Measurements from ENCODE around the gene FHL1. TPM values are rescaled to one million over a fixed set of nuclear protein-coding genes. Genes with fewer than 3 reads are reported as not detected.
A peak's percentile ranks its signal among the peaks of the same experiment; 100 is the strongest.

Gene FHL1
- total RNA-seq, 1 donor, result 51.8 TPM

DNA sequence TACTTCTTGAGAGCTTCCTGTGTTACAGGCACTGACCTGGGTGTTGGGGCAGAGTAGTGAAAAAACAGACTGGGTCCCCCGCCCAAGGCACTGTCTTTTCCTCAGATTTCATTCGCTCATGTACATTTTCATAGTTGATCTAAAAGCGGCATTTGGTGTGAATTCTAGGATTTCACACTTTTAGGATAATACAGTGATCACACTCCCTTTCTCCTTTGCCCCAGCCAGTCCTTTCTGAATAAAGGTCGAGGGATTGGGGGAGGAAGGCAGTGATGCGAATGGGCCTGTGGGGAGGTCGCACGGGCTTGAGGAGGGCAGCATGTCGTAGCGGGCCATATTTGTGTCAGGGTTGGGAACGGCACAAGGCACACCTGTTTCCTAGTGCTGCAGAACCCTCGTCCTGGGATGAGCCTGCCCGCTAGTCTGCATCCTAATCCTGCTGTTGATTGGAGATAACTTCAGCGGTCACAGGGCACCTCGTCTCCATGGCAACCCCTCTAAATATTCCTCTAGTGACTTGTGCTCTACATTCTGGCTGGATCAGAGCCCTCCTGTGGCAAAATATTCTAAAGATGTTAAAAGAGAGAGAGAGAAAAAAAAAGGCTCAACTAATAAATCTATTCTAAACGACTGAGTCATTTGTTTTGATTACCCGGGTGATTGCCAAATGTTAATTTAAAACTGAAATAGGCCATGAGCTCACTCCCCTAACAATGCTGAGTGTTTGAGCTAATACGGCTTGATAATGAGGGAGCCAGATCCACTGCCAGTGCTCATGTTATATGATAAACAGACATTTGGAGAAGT is 21.8 kb downstream of the FHL1 start:
- Histone ChIP-seq H3K9me3 (ENCODE audit: low read depth, low read length) (no peaks in the 10 kb centered on the region), H3K79me2 (ENCODE audit: insufficient read depth, low read length) (no peaks in the 10 kb centered on the region), H3K27me3 (ENCODE audit: insufficient read depth, low read length) (no peaks in the 10 kb centered on the region), H2AFZ (ENCODE audit: low read length) (no peak overlapping the region), H3K4me1 (ENCODE audit: insufficient read depth, low read length) (peaks cover 29% of the 10 kb centered on the region), H3K27ac (ENCODE audit: low read depth, low read length) (peak overlapping the region; percentile 86), H3K4me2 (ENCODE audit: insufficient read depth, low read length) (peak overlapping the region; percentile 48), H3K36me3 (ENCODE audit: insufficient read depth, low read length) (no peaks in the 10 kb centered on the region), H3K4me3 (ENCODE audit: insufficient read depth, low read length) (no peak overlapping the region), H4K20me1 (ENCODE audit: insufficient read depth, low read length) (no peaks in the 10 kb centered on the region)
- no peak for DNase-seq (ENCODE audit: insufficient read length, low spot score, missing footprints)
- TF ChIP-seq, protein P1, sequence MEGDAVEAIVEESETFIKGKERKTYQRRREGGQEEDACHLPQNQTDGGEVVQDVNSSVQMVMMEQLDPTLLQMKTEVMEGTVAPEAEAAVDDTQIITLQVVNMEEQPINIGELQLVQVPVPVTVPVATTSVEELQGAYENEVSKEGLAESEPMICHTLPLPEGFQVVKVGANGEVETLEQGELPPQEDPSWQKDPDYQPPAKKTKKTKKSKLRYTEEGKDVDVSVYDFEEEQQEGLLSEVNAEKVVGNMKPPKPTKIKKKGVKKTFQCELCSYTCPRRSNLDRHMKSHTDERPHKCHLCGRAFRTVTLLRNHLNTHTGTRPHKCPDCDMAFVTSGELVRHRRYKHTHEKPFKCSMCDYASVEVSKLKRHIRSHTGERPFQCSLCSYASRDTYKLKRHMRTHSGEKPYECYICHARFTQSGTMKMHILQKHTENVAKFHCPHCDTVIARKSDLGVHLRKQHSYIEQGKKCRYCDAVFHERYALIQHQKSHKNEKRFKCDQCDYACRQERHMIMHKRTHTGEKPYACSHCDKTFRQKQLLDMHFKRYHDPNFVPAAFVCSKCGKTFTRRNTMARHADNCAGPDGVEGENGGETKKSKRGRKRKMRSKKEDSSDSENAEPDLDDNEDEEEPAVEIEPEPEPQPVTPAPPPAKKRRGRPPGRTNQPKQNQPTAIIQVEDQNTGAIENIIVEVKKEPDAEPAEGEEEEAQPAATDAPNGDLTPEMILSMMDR (IDR thresholded peaks at IDR 0.05; ENCODE audit: extremely low read depth, low read depth, low read length), result no peak

DNA sequence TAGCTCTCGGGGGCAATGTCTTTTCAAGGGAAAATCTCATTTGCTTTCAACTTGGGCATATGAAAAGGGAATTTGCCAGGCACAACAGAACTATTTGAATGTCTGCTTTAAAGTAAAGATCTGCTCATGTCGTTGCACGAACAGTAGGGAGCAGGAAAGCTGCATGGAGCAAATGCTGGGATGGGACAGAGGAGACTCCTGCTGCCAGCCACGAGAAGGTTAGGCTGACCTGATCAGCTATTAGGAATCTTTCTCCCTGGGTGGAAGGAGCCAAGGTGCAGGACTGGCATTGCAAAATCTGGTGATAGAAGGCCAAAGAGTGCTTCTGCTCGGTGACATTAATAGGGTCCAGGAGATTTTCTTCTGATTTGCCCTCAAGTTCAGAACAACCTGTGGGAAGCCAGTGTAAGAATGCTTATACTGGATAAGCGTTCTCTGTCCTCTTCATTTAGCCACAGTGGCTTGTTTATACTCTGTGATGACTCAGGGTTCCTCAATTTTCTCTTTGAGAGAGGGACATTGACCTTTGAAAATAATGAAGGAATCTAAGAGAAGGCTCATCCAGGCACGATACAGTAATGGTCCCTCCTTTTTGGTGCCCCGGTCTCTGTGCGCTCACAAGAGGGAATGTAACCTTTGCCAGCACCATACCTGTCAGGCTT is 22.9 kb downstream of the FHL1 start:
- no peaks in the 10 kb centered on the region for H3K79me2 ChIP-seq (ENCODE audit: insufficient read depth, low read length)
- H3K9me3 ChIP-seq (ENCODE audit: low read depth, low read length), result no peaks in the 10 kb centered on the region
- peak overlapping the region; percentile 86 for H3K27ac ChIP-seq (ENCODE audit: low read depth, low read length)
- no peak overlapping the region for H2AFZ ChIP-seq (ENCODE audit: low read length)
- peaks cover 34% of the 10 kb centered on the region for H3K4me1 ChIP-seq (ENCODE audit: insufficient read depth, low read length)
- TF ChIP-seq, protein P1 (IDR thresholded peaks at IDR 0.05; ENCODE audit: extremely low read depth, low read depth, low read length), result peak; percentile 54
- no peaks in the 10 kb centered on the region for H3K36me3 ChIP-seq (ENCODE audit: insufficient read depth, low read length)
- no peaks in the 10 kb centered on the region for H3K27me3 ChIP-seq (ENCODE audit: insufficient read depth, low read length)
- H4K20me1 ChIP-seq (ENCODE audit: insufficient read depth, low read length), result no peaks in the 10 kb centered on the region
- no peak overlapping the region for H3K4me3 ChIP-seq (ENCODE audit: insufficient read depth, low read length)
- DNase-seq (ENCODE audit: insufficient read length, low spot score, missing footprints), result no peak
- H3K4me2 ChIP-seq (ENCODE audit: insufficient read depth, low read length), result peak overlapping the region; percentile 33

DNA sequence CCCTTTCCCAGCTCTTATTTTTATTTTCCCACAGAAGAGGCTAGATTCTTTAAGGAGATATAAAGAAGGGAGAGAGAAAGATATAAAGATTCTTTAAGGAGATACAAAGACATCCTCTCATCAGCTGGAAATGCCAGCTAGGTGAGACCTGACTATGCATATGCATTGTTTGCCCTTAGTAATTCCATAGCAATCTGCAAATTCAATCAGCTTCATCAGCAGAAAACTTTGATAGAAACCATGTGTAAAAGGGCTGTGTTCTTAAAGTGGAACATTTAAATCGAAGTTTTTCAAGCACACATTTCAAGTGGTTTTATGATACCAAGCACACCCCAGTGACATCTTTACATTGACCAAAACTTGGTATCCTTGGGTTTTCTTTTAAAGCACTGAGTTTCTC is 24.1 kb downstream of the FHL1 start:
- H3K4me2 ChIP-seq (ENCODE audit: insufficient read depth, low read length), result no peak overlapping the region
- no peaks in the 10 kb centered on the region for H3K79me2 ChIP-seq (ENCODE audit: insufficient read depth, low read length)
- no peak overlapping the region for H3K4me3 ChIP-seq (ENCODE audit: insufficient read depth, low read length)
- TF ChIP-seq, protein P1 (IDR thresholded peaks at IDR 0.05; ENCODE audit: extremely low read depth, low read depth, low read length), result no peak
- no peaks in the 10 kb centered on the region for H3K9me3 ChIP-seq (ENCODE audit: low read depth, low read length)
- no peaks in the 10 kb centered on the region for H4K20me1 ChIP-seq (ENCODE audit: insufficient read depth, low read length)
- H3K27me3 ChIP-seq (ENCODE audit: insufficient read depth, low read length), result no peaks in the 10 kb centered on the region
- H3K4me1 ChIP-seq (ENCODE audit: insufficient read depth, low read length), result peaks cover 40% of the 10 kb centered on the region
- H3K36me3 ChIP-seq (ENCODE audit: insufficient read depth, low read length), result no peaks in the 10 kb centered on the region
- H3K27ac ChIP-seq (ENCODE audit: low read depth, low read length), result no peak overlapping the region
- no peak for DNase-seq (ENCODE audit: insufficient read length, low spot score, missing footprints)
- no peak overlapping the region for H2AFZ ChIP-seq (ENCODE audit: low read length)

DNA sequence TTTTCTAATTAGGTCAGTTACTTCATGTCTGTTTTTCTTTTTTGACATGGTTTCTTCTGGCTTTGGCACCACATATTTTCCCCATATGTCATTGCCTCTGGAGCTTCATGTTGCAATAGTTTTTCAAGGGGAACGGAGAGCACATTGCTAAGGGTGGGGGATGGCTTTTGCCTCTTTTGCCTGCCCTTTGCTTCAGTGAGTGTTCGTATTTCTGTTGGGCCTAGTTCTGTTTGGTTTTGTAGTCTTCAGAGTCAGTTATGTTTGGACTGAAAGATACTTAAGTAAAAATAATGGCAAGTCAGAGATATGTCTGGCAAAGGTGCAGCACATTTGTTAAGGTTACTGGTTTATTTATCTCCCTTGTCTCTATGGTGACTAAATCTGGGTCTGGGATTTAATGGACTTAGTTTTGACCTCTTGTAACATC is 29.1 kb downstream of the FHL1 start:
- H4K20me1 ChIP-seq (ENCODE audit: insufficient read depth, low read length), result no peaks in the 10 kb centered on the region
- no peaks in the 10 kb centered on the region for H3K79me2 ChIP-seq (ENCODE audit: insufficient read depth, low read length)
- H3K36me3 ChIP-seq (ENCODE audit: insufficient read depth, low read length), result no peaks in the 10 kb centered on the region
- no peak overlapping the region for H2AFZ ChIP-seq (ENCODE audit: low read length)
- DNase-seq (ENCODE audit: insufficient read length, low spot score, missing footprints), result no peak
- peak overlapping the region; percentile 59 for H3K4me2 ChIP-seq (ENCODE audit: insufficient read depth, low read length)
- no peak overlapping the region for H3K4me3 ChIP-seq (ENCODE audit: insufficient read depth, low read length)
- H3K4me1 ChIP-seq (ENCODE audit: insufficient read depth, low read length), result peaks cover 24% of the 10 kb centered on the region
- TF ChIP-seq, protein P1 (IDR thresholded peaks at IDR 0.05; ENCODE audit: extremely low read depth, low read depth, low read length), result no peak
- H3K27ac ChIP-seq (ENCODE audit: low read depth, low read length), result peak overlapping the region; percentile 89
- no peaks in the 10 kb centered on the region for H3K9me3 ChIP-seq (ENCODE audit: low read depth, low read length)
- no peaks in the 10 kb centered on the region for H3K27me3 ChIP-seq (ENCODE audit: insufficient read depth, low read length)

Data from osteoblast (primary cell).